ENCODE results near the gene SPATA22. TPM values are rescaled to one million over a fixed set of nuclear protein-coding genes. Genes with fewer than 3 reads are reported as not detected.

SPATA22 gene
- total RNA-seq, 2 experiments from 2014 or later: 0.67 TPM; not detected in 1

Other genes with a start within 250 kb of the SPATA22 start
- gene OR3A1, start 173.5 kb downstream of the SPATA22 start, total RNA-seq: under 1 TPM; 0.20 to 0.23 TPM
- gene OR3A2, start 85.5 kb downstream of the SPATA22 start, total RNA-seq: 1 to 10 TPM; 2.3 to 2.5 TPM
- not detected for gene OR1E1, start 73.4 kb downstream of the SPATA22 start, total RNA-seq
- gene OR3A3, start 60.4 kb downstream of the SPATA22 start, total RNA-seq: not detected
- gene OR1E2, start 38.0 kb downstream of the SPATA22 start, total RNA-seq: not detected
- not detected for gene ASPA, start 4.2 kb upstream of the SPATA22 start, total RNA-seq
- under 1 TPM; 0.41 to 0.98 TPM for gene TRPV3, start 86.0 kb upstream of the SPATA22 start, total RNA-seq
- gene TRPV1, start 137.6 kb upstream of the SPATA22 start, total RNA-seq: 1 to 10 TPM; 5.3 to 5.4 TPM
- 10 to 100 TPM; 13.4 to 13.9 TPM for gene SHPK, start 164.4 kb upstream of the SPATA22 start, total RNA-seq
- 10 to 100 TPM in 1 of 2 experiments, 1 to 10 TPM in 1; 9.7 to 20.6 TPM for gene CTNS, start 164.9 kb upstream of the SPATA22 start, total RNA-seq
- gene TAX1BP3, start 196.8 kb upstream of the SPATA22 start, total RNA-seq: 10 to 100 TPM; 19.5 to 27.9 TPM
- gene EMC6, start 197.0 kb upstream of the SPATA22 start, total RNA-seq: 10 to 100 TPM; 43.7 to 57.0 TPM
- gene P2RX5, start 224.3 kb upstream of the SPATA22 start, total RNA-seq: 10 to 100 TPM; 18.1 to 24.6 TPM